Stimulated activated CD4-positive, alpha-beta T cell treated with anti-CD3 and anti-CD28 coated beads, Interleukin-12 subunit alpha, Interleukin-12 subunit beta, amount 100 ng/mL, for 4 hours (primary cell): ENCODE data around the gene XCL2.
"Not testable (repeated sequence)": the region's sequence is repeated elsewhere in the genome, so short reads cannot be mapped to it uniquely, and the experiment has no call there.

Source experiments
- DNase-seq: peaks from one replicate; pipeline ENCODE4 v3.0.0-alpha.2; 2020

Gene XCL2

GRCh38 chr1:168543840-168544498 is at the start of gene XCL2:
TSS of gene XCL2 (minus strand) at chr1:168543997. CDS start at chr1:168543964, 33 bp downstream.
- DNase-seq: not testable (repeated sequence)

- no peak for DNase-seq
Observed at GRCh38 chr1:168591641-168592250, 47.9 kb upstream of the XCL2 start.

- DNase-seq: no peak
Observed at GRCh38 chr1:168591066-168591465, 47.3 kb upstream of the XCL2 start.

GRCh38 chr1:168589167-168589566 is 45.4 kb upstream of the XCL2 start:
- DNase-seq: no peak

GRCh38 chr1:168585937-168586336 is 42.1 kb upstream of the XCL2 start:
- DNase-seq: no peak

GRCh38 chr1:168585191-168585590 is 41.4 kb upstream of the XCL2 start:
- DNase-seq: no peak

- DNase-seq: no peak
Observed at GRCh38 chr1:168583571-168583970, 39.8 kb upstream of the XCL2 start.

GRCh38 chr1:168582688-168583336 is 39.0 kb upstream of the XCL2 start:
- DNase-seq: no peak

GRCh38 chr1:168581817-168582572 is 38.2 kb upstream of the XCL2 start:
- no peak for DNase-seq

- not testable (repeated sequence) for DNase-seq
Observed at GRCh38 chr1:168580991-168581390, 37.2 kb upstream of the XCL2 start.

GRCh38 chr1:168580290-168580689 is 36.5 kb upstream of the XCL2 start:
- DNase-seq: not testable (repeated sequence)

- DNase-seq: not testable (repeated sequence)
Observed at GRCh38 chr1:168578531-168579185, 34.9 kb upstream of the XCL2 start.

- DNase-seq: not testable (repeated sequence)
Observed at GRCh38 chr1:168576245-168576688, 32.5 kb upstream of the XCL2 start, which contains the start of gene XCL1. TSS of gene XCL1 (plus strand) at chr1:168576605. CDS start at chr1:168576638, 33 bp downstream.

- not testable (repeated sequence) for DNase-seq
Observed at GRCh38 chr1:168574234-168574633, 30.4 kb upstream of the XCL2 start.

- DNase-seq: no peak
Observed at GRCh38 chr1:168572633-168573032, 28.8 kb upstream of the XCL2 start.

- no peak for DNase-seq
Observed at GRCh38 chr1:168570652-168571051, 26.9 kb upstream of the XCL2 start.

GRCh38 chr1:168568346-168568745 is 24.5 kb upstream of the XCL2 start:
- no peak for DNase-seq

GRCh38 chr1:168567568-168567967 is 23.8 kb upstream of the XCL2 start:
- DNase-seq: no peak

- no peak for DNase-seq
Observed at GRCh38 chr1:168567007-168567406, 23.2 kb upstream of the XCL2 start.

- DNase-seq: no peak
Observed at GRCh38 chr1:168565825-168566224, 22.0 kb upstream of the XCL2 start.

- no peak for DNase-seq
Observed at GRCh38 chr1:168561989-168562388, 18.2 kb upstream of the XCL2 start.

GRCh38 chr1:168560370-168560769 is 16.6 kb upstream of the XCL2 start:
- DNase-seq: no peak

- no peak for DNase-seq
Observed at GRCh38 chr1:168556647-168557046, 12.8 kb upstream of the XCL2 start.
